HG02678 (cell line): ENCODE results near the gene SLIT3.

Experiments
- ATAC-seq: cut with Tn5 transposase; IDR thresholded peaks from one replicate; pipeline ENCODE4 v1.9.1; 2021; ENCODE audit warnings: mild to moderate bottlenecking, moderate library complexity; ENCODE audit not compliant: unreplicated experiment

Gene SLIT3

DNA sequence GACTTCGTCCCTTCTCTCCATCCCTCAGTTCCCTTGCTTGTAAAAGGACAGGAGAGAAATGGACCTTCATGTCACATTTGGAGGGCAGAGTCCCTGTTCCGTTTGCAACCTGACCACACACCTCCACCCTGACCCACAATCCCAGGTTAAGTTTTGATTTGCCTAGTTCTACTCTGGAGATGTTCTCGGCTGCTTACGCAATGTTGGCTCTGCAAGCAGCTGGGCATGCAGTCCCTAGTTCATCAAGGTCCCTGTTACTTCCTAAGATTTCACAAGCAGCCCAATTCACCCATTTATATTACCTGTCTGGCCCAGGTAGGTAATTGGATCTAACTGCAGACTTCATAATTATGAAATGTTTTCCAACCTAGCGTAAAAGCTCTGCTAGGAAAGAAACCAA is 28.8 kb downstream of the SLIT3 start:
- ATAC-seq = no peak

DNA sequence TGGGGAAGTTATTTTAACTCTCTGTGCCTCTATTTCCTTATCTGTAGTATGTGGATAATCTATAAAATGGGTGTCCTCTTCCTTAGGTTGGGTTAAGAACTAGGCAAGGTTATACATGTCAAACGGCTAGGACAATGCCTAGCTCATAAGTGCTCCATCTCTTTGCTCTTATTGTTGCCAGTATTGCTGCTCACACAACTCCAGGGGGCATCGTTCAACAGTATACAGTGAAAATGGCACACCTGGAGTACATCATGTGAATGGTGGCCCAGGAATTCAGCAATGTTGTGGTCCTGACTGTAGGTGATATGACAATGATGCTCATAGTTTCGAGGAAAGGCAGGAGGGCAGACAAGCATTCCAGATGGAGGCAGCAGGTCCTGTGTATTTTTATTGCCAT is 30.1 kb downstream of the SLIT3 start:
- no peak for ATAC-seq

DNA sequence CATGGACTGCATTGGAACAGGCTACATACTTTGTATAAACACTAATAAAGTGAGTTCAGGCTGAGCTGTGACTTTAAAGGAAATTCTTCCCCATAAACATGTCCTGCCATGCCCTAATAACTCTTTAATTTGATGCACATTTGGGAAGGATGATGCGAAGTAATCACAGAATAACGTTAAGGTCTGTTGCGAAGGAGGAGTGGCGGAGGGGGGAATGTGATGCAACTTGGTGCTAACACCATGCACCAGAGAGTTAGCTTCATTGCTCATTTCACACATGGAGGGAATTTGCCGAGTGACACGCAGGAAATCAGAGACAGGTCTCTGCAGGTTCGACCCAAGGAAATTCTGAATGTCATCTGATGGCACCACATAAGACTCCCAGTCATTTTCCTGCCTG is 32.9 kb downstream of the SLIT3 start:
- ATAC-seq = no peak

DNA sequence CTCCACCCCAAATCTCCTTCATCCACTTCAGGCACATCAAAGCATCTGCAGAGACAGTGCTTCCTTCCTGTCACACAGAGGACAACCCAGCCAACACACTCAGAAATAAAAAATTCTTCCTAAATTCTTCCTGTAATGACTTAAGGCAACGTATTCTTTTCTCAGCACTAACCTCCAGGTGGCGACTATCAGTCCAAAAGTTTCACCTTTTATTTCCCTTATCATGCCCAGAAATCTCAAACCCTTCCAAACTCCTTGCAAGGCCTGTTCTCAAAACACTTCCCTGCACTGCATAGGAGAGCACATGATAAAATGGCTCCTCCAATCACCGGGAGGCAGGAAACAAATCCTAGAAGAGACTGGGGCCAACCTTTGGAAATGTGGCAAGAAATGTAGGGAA is 35.1 kb downstream of the SLIT3 start:
- no peak for ATAC-seq

DNA sequence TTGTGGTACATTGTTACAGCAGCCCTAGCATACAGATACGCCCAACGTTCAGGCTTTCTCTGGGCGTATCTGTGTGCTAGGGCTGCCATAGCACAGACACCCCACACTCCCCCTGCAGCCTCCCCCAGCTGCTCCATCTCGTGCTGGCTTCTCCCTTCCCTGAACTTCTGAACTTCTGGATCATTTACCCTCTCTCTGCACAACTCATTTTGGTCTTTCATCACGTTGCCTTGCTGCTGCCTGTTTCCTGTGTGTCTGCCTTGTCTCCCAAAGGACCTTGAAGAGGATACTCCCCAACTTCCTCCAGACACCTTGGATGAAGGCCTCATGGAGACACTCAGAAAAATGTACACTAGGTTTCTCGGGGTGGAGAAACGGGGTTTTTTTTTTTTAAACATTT is 37.3 kb downstream of the SLIT3 start:
- ATAC-seq = no peak

DNA sequence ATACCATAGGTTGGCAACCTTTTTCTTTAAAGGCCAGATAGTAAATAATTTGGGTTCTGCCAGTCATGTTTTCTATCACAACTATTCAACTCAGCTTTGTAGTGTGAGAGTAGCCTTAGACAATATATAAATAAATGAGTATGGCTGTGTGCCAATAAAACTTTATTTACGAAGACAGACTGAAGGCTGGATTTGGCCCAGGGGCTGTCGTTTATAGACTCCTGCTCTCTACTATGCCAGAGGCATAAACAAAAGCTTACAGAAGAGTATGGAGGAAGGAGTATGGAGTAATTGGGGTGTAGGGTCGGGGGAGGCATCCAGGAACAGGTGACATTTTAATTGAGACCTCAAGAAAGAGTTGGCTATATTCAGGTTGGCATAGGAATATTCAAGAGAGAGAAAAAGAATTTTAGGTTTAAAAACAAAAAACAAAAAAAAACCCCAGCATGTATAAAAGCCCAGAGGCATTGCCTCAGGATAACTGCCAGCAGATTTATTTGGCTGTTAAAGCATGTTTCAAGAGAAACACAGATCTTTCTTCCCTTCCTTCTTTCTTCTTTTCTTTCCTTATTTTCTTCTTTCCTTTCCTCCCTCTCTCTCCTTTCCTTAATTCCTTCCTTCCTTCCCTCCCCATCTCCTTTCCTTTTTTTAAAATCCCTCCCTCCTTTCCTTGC is 39.9 kb downstream of the SLIT3 start:
- ATAC-seq = no peak

DNA sequence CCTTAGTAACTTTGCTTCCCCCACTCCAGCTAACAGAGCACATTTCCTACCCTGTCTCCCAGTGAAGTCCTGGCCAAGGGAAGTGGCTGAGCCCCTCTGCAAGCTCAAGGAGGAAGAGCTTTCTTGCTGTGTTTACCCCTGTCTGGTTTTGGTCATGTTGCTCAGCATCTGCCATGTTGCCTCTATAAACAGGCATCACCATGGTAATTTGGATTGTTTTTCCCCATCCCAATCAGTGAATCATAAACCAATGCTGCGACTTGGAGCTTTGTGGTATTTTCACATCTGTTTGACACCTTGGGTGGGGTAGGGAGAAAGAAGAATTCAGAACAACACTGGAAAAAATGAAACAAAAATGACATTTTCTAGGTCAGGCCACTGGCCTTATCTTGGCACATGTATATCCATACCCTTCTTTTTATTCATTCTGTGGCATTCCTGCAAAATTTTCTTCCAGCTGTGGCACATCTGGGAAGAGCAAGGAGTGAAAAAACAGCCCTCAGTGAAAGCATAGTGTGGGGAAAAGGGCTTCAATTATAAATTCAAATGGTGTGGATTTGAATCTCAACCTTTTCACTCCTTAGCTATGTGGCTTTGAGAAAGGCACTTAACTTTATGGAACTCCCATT is 42.5 kb downstream of the SLIT3 start:
- no peak for ATAC-seq

DNA sequence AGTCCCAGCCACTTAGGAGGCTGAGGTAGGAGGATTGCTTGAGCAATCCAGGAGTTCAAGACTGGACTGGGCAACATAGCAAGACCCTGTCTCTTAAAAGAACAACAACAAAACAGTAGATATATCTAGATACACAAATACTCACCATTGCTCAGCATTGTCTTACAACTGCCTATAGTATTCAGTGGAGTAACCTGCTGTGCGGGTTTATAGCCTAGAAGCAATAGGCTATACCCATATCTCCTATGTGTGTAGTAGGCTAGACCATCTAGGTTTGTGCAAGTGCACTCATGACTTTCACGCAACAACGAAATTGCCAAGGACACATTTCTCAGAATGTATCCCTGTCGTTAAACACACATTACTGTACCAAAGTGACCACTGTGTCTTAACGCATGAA is 44.7 kb downstream of the SLIT3 start:
- ATAC-seq = no peak

DNA sequence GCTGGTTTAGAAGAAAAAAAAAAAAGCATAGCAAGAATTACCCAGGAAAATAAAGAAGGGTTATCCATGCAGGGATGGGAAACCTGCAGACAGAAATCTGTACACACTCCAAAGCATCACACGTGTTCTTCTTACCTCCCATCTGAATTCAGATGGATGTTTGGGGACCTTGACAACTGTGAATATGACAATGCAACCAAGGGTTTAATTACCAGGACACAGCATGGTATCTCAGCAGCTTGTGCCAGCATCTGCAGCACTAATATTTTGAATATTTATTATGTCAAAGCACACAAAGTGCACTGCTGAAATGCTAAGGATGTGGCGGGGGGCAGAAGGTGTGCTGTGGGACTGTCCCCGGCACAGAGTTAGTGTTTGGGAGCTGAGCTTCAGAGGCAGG is 47.9 kb downstream of the SLIT3 start:
- ATAC-seq = no peak

DNA sequence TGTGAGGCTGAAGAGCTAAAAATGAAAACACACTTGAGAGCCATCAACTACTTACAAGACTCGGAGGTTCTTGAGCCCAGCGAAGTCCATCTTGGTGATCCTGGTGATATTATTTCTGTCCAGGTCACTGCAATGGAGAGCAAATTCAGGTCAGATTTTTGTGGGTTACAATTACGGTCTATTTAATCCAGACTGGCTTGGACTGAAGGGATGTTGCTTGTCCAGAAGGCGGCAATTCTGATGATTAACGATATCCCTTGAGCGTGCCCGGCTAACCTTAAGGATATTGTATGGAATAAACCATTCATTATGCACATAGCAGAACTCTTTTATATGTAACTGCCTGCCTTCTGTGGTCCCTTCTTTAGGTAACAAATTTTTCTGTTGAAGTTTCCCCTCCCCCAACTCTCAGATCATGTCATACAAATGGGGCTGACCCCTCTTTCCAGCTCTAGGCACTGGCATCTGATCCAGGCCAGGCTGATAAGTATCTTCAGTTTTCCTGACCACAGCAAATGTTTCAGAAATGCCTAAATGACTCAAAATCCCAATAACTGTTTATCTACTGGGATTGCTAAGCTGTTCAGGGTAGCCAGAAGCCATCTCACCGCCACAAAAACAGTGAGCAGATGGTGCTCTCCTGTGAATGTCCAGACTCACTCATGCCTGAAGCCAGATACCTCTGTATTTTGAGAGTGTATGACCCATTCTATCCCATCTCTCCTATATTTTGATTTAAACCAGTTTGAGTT is 49.4 kb downstream of the SLIT3 start:
- ATAC-seq = no peak

DNA sequence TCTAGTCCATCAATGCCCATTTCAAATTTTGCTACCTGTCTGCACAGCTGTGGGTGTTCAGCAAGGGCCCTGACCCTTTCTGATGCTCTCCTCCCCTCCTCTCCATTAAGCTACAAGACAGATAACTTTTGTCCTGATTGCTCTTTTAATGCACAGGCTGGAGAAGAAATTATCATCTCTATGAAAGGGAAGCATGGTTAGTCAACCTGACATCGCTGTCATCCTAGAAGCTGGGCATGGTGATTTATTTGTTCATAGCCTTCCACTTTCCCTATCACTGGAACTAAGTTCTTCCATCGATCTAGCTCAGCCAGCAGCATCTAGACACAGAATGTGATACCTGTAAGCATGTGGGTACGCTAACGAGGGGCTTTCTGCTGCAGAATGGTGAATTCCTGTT is 50.1 kb downstream of the SLIT3 start:
- ATAC-seq = no peak

DNA sequence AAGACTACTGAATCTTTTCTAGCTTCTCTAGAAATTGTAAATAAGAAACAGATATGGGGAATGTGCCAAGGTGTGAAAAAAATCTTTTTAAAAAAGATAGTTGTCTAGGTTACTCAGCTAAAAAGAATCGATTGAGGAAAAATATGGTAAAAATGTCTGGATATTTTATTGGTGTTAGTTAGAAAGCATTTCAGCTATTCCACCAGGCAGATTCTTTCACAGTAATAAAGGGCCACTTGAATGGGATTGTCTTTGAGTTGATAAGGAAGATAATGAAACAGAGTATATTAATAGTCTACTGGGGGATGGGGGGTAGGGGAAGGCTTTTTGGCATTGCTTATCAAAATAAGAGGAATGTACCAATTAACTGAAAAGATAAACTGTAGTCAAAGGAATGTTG is 51.9 kb downstream of the SLIT3 start:
- no peak for ATAC-seq

DNA sequence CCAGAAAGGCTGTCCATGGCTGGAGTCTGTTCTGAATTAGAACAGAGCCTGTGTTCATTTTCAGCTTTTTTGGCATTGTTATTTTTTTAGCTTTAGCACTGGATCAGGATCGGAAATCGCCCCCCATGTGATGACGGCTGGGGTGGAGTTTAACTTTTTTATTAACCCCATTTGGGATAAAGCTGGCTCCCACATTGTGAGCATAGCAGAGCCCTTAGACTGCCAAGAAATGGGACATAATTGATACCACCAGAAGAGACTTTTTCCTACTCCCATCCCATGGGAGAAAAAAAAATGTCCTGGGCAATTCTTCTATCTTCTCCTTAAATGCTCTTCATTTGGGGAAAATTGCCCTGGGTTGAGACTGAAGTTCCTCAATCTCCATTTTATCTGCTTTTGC is 52.4 kb downstream of the SLIT3 start:
- no peak for ATAC-seq

DNA sequence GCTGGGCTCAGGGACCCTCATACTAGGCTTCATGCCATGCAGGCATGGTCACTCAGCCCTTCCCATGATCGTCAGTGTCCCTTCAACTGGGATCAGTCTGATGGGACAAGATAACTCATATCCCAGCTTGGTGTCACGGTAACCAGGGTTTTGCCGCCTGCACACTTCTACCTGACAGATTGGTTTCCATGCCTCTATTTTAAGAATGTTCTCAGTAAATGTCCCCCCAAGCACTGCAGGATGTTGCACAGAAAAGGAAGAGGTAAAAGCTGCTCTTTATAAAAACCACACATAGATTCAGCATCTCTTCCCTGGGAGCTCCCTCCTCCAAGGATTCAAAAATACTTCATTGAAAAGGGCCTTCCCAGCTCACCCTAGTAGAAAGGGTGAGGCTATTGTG is 56.1 kb downstream of the SLIT3 start:
- ATAC-seq = no peak

DNA sequence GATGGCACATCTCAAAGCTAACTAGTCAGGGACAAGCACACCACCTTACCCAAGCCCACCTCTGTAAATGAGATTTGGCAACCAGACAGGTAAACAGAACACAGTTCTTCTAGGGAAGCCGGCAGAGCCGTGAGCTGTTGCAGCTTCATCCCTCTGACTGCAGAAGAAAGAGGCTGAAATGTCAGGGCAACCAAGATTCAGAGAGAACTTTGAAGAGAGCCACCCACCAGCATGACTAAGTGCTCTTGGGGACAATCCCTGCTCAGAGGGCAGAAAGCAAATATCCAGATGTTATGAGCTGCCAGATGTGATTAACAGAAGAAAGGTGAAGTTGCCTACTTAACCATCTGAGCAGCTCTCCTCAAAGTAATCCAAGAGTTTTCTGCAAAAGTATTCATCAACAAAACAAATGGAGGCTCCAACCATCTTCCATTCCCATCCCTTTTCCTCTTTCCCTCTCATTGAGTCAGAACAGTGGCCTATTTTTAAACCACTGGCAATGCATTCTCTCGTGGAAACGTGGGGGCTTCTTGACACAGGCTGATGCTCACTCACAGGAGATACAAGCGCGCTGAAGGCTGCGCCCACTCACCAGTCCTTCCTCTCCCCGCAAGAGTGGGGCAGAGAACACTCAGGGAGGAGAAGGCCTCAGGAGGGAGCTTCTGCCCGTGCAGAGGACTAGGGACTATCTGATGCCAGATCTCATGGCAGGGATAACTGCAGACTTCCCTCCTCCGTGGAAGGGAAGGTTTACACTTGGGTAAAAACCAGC is 57.1 kb downstream of the SLIT3 start:
- no peak for ATAC-seq

DNA sequence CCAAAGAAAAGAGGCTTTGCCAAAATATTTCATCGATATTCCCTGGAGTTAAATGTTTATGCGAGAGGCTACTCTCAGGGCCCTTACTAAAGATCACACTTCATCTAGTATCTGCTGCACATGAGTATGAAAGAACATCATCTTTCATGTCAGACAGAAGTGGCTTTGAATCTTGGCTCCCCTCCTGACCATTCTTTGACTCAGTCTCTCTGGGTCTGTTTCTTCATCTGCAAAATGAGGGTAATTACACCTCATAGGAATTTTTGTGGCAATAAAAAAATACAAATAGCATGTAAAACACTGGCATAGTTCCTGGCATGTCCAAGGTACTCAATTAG is 58.1 kb downstream of the SLIT3 start:
- ATAC-seq = no peak

DNA sequence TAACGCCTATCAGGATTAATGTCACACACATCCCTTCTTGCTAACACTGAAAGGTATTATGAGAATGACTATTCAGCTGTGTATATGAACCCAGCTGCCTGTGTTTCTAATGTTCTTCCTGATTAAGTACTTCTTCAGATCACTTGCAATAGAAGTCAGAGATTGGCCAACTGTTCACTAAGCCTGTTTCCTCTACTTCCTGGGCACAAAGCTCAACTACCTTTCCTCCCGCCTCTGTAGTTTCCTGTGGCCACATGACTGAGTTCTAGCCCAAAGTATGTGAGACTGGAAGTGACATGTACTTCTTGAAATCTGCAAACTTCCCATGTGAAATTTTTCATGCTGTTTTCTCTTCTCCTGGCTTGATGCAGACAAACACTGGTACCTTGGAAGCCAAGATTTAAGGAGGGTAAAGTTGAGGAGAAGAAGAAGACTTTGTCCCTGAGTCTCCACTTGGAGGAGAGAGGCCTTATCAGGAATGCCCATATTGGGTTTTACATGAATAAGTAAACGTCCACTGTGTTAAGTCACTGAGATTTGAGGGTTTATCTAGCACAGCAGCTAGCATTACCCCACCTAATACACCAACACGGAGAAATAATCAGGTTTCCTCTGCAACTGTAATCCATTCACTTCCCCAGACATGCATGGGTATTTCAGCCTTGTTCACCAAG is 58.6 kb downstream of the SLIT3 start:
- ATAC-seq = no peak

DNA sequence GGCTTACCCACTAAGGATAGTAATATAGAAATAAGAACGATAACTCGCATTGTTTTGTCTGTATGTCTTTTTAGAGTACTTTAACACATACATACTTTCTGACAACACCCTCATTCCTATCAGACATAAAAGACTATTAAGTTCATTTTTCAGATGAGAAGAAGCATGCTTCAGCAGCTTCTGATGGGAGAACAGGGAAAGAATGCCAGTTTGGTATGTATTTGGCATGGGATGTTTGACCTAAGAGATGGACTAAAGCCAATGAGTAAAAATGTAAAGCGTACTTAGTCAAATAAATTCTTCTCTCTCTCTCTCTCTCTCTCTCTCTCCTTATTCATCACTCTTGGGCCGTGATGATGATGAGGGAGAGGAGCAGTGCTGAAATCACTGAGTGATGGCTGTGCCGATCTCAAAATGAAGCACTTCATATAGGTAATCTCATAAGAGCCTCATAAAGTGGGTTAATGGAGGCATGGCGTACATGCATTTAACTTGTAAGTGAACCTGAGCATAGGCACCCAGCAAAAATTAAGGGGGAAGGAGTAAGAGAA is 71.5 kb downstream of the SLIT3 start:
- no peak for ATAC-seq

DNA sequence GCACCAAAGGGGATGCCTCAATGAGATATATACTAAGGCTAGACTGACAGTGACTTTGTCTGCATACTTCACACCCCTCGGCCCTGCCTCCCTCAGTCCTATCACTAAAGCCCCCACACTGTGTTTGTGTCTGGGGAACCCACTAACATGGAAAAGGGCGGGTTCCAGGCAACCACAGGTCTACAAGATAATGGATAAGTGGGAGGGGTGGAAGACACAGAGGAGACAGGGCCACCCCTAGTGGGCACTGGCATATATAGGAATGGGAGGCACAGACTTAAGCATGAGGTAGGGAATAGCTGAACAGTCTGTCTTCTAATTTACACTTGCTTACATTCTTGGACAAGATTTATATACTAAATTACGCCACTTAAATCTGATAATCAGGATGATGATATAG is 74.0 kb downstream of the SLIT3 start:
- ATAC-seq = no peak

DNA sequence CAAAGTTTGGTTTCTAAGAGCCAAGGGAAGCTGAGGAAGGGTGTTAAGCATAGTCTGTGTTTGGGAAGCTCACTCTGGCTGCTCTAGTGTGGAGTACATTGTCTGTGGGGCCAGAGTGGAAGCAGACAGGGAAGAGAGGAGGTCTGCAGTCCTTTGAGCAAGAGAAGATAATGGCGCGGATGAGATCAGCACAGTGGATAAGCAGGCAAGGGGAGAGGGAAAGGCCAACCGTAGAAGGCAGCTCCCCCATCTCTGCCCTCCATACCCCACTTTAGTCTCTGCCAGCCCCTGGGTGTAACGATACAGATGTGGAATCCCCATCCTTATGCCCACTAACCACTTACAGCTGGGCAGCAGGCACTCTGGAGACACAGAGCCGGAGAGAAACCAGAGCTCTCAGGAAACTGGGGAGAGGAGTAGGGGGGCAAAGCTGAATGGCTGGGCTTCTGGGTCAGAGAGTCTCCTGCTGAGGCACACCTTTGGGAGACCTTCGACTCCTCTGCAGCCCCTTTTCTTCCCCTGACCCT is 75.0 kb downstream of the SLIT3 start:
- ATAC-seq = no peak

DNA sequence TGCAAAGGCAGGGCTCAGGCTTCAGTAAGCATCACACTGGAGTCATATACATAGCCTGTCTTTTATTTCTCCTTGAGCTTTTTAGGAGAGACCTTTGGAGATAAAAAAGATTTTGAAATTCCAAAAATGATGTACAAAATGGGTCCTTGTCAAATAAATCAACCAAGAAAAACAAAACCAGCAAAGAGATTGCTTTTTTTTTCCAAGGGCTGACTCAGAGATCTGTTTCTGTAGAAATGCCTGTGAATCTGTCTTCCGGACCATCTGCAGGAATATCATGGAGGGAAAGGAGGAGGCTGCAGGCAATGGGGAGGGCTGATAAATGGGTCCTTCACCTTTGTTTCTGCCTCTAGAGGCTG is 77.4 kb downstream of the SLIT3 start:
- ATAC-seq = no peak
